K562 (cell line): ENCODE results near the gene CNNM3. TPM values are rescaled to one million over a fixed set of nuclear protein-coding genes. Genes with fewer than 3 reads are reported as not detected.

ENCODE experiments used
- ATAC-seq: fragments of 200-7000 bp; cut with Tn5 transposase; 3 replicates; pipeline ENCODE4 v1.9.1; 2020; ENCODE audit warnings: moderate library complexity
- BruUV-seq: library from RNA; stranded (reverse); fragments of 400-500 nt; replicated peaks from 2 replicates; lab custom pipeline; 2021; lab: Mats Ljungman, UMichigan
- CTCF ChIA-PET: fragments of 300-600 bp; formaldehyde crosslinking; extraction: SDS; loops from one replicate; lab custom pipeline; 2021; ENCODE audit warnings: low intra/inter-chr PET ratio; lab: Yijun Ruan, JAX
- POLR2A ChIA-PET: fragments of 300-600, 350-650 bp; sonication (Branson Sonifier 250); formaldehyde crosslinking; extraction: SDS; loops from one replicate; lab custom pipeline; 2021; ENCODE audit warnings: antibody characterized with exemption, inconsistent platforms; lab: Yijun Ruan, JAX
- DNase-seq, 4 experiments: peaks; one replicate each; pipeline versions ENCODE4 v3.0.0 to v3.0.0-alpha.2; 2011 to 2018; ENCODE audit warnings: low spot score in 3 of 4, mixed read lengths in 3 of 4; ENCODE audit errors: extremely low read depth in 1 of 4
- FAIRE-seq: peaks from 2 replicates; lab custom pipeline; 2011; peaks lifted over from hg19 to GRCh38; lab: Jason Lieb, UNC
- H2AFZ ChIP-seq: 2 replicates; pipeline ENCODE4 v1.6.0; 2011; ENCODE audit warnings: low read depth, low read length, control low read depth, inconsistent platforms
- H3K27ac ChIP-seq: fragments of 200-600 bp; 3 replicates; pipeline ENCODE4 v1.8.0; 2011; ENCODE audit warnings: low read depth, mild to moderate bottlenecking, control low read depth, inconsistent platforms, low read length, moderate library complexity, mixed read lengths; ENCODE audit errors: extremely low read depth
- H3K27me3 ChIP-seq, 2 experiments: fragments of 300-600 bp in 1 of 2; 2 replicates in 1 of 2; 3 replicates in 1 of 2; pipeline versions ENCODE4 v1.6.0 to v1.8.0; 2011; ENCODE audit warnings: inconsistent platforms in 2 of 2, low read length in 2 of 2, mild to moderate bottlenecking in 1 of 2, mixed read lengths in 1 of 2, moderate library complexity in 1 of 2; ENCODE audit not compliant: control insufficient read depth in 2 of 2, insufficient read depth in 2 of 2
- H3K36me3 ChIP-seq: fragments of 300-600 bp; 3 replicates; pipeline ENCODE4 v1.8.0; 2011; ENCODE audit warnings: mild to moderate bottlenecking, low read length, inconsistent platforms; ENCODE audit not compliant: control insufficient read depth, insufficient read depth
- H3K4me1 ChIP-seq, 2 experiments: fragments of 200-600 bp in 1 of 2; replicated peaks in 1 of 2; 2 replicates in 1 of 2; 3 replicates in 1 of 2; pipeline versions ENCODE4 v1.5.1 to v1.8.0; 2011; ENCODE audit warnings: inconsistent platforms in 2 of 2, low read length in 2 of 2, mild to moderate bottlenecking in 1 of 2, mixed read lengths in 1 of 2, moderate library complexity in 1 of 2; ENCODE audit not compliant: control insufficient read depth in 2 of 2, insufficient read depth in 2 of 2
- H3K4me2 ChIP-seq: 2 replicates; pipeline ENCODE4 v1.6.1; 2011; ENCODE audit warnings: low read length, control low read depth, inconsistent platforms, mixed read lengths; ENCODE audit not compliant: insufficient read depth
- H3K4me3 ChIP-seq: fragments of 200-600 bp; sonication (generic), shearing (Covaris generic); 2 replicates; pipeline ENCODE4 v1.5.1; 2016; ENCODE audit warnings: control low read depth, inconsistent platforms
- H3K79me2 ChIP-seq: fragments of 200-600 bp; 3 replicates; pipeline ENCODE4 v1.8.0; 2011; ENCODE audit warnings: low read length, inconsistent platforms; ENCODE audit not compliant: control insufficient read depth, insufficient read depth
- H3K9ac ChIP-seq, 2 experiments: 2 replicates each; pipeline versions ENCODE4 v1.6.0 to v1.6.1; 2011; ENCODE audit warnings: low read depth in 2 of 2, low read length in 2 of 2, control low read depth in 1 of 2, inconsistent platforms in 1 of 2, mild to moderate bottlenecking in 1 of 2, mixed read lengths in 1 of 2; ENCODE audit not compliant: insufficient read depth in 1 of 2
- H3K9me1 ChIP-seq: one replicate; pipeline ENCODE4 v1.6.0; 2011; ENCODE audit warnings: inconsistent platforms, mild to moderate bottlenecking, low read length, moderate library complexity; ENCODE audit not compliant: control insufficient read depth, insufficient read depth
- H3K9me3 ChIP-seq: replicated peaks from 2 replicates; pipeline ENCODE4 v1.5.1; 2011; ENCODE audit warnings: low read depth, low read length, inconsistent platforms; ENCODE audit not compliant: control insufficient read depth, insufficient read depth
- H4K20me1 ChIP-seq: replicated peaks from 2 replicates; pipeline ENCODE4 v1.6.1; 2011; ENCODE audit warnings: low read length, inconsistent platforms, mixed read lengths; ENCODE audit not compliant: control insufficient read depth, insufficient read depth
- HMG20A ChIP-seq: fragments of 450-650 bp; formaldehyde crosslinking; conservative IDR thresholded peaks from 2 replicates; pipeline ENCODE4 v1.4.0; 2020; ENCODE audit warnings: mild to moderate bottlenecking, mixed read lengths
- KDM4B ChIP-seq, 2 experiments: fragments of 450-650 bp in 1 of 2; sonication (generic) in 1 of 2; IDR thresholded peaks; 2 replicates each; pipeline ENCODE4 v1.6.1; 2016 to 2017; ENCODE audit warnings: borderline replicate concordance in 2 of 2, antibody characterized with exemption in 1 of 2, low read depth in 1 of 2, mild to moderate bottlenecking in 1 of 2
- MIER1 ChIP-seq: fragments of 450-650 bp; IDR thresholded peaks from 2 replicates; pipeline ENCODE4 v1.6.1; 2016; ENCODE audit warnings: antibody characterized with exemption, mild to moderate bottlenecking, low read depth
- VEZF1 ChIP-seq: fragments of 200-800 bp; sonication (Bioruptor generic); IDR thresholded peaks from 2 replicates; pipeline ENCODE4 v1.6.1; 2017; ENCODE audit warnings: missing genetic modification characterization, missing compliant biosample characterization
- ZNF583 ChIP-seq: fragments of 250-450 bp; sonication (Bioruptor Pico); IDR thresholded peaks from 2 replicates; pipeline ENCODE4 v1.4.0; 2020
- WGBS: fragments of 100-300 bp; shearing (Covaris generic); methylation state at CpG from one replicate; pipeline ENCODE4 v1.1.6; 2016; ENCODE audit warnings: low coverage, mixed read lengths; ENCODE audit not compliant: insufficient coverage; ENCODE audit errors: missing lambda C conversion rate; 5-methylcytosine and 5-hydroxymethylcytosine counted together
- in situ Hi-C: fragments of 300-500 bp; cut with MboI; formaldehyde crosslinking; loops from 4 replicates; pipeline ENCODE4 v1.15.0; 2018; ENCODE audit warnings: inconsistent platforms, mixed read lengths
- intact Hi-C: fragments of 100-400 bp; cut with micrococcal nuclease; formaldehyde crosslinking; loops from 2 replicates; pipeline ENCODE4 v1.14.2; 2022
- polyA plus RNA-seq, 8 experiments: library from polyadenylated mRNA; depleted of rRNA in 4 of 8; stranded (reverse) in 5 of 8; unstranded in 3 of 8; fragments of >200 nt; fragmentation: Nextera tagmentation in 2 of 8; fragmentation: Illumina TruSeq in 1 of 8; extraction: Ambion mirVana in 2 of 8; extraction: Trizol in 1 of 8; gene quantifications; 2 replicates each; pipeline versions ENCODE4 v1.2.1 to v1.2.3, GENCODE V29; 2011 to 2014; ENCODE audit warnings: inconsistent platforms in 1 of 8, missing spikeins in 1 of 8
- total RNA-seq, 7 experiments: library from RNA; depleted of rRNA in 6 of 7; stranded (reverse); fragments of >200 nt in 6 of 7; fragmentation: Illumina TruSeq in 2 of 7; extraction: Trizol in 2 of 7; gene quantifications; 2 replicates each; pipeline versions ENCODE4 v1.2.1 to v1.2.3, GENCODE V29; 2011 to 2021; ENCODE audit warnings: low replicate concordance in 1 of 7

The CNNM3 gene
- total and polyA plus RNA-seq, 9 of the 15 experiments (the other 6 are each of a cell fraction or from before 2014, with no cell fraction given): 1.4 to 16.9 (median 6.5) TPM

- no peak overlapping the region for H3K4me3 ChIP-seq
- ATAC-seq (no peak; the same call in 2 of the 3 replicates), DNase-seq (no peak), FAIRE-seq (no peak)
- H3K36me3 ChIP-seq: no peaks in the 10 kb centered on the region
- intact Hi-C loops (loop anchor here (10.0 kb wide), 1 partner anchor 255 kb away; no protein-coding TSS in a partner anchor), in situ Hi-C loops (no loop called here)
- ChIA-PET CTCF (no interaction called here), POLR2A (interaction anchor here (0.5 to 2.2 kb wide), 8 partner anchors 9 to 186 kb away, joined by 3 to 8 read pairs (median 4); no protein-coding TSS in a partner anchor)
- 82% methylated on average over 12 of the region's 13 CpGs for WGBS
- no peak overlapping the region for H3K9ac ChIP-seq
- H3K27me3 ChIP-seq: no peaks in the 10 kb centered on the region
- H3K9me3 ChIP-seq: no peaks in the 10 kb centered on the region
- no peaks in the 10 kb centered on the region for H3K79me2 ChIP-seq
- peaks cover 5% of the 10 kb centered on the region for H3K9me1 ChIP-seq
- no peak overlapping the region for H2AFZ ChIP-seq
- TF ChIP-seq ZNF583 (CRISPR knock-in tag) (no peak), MIER1 (no peak), VEZF1 (CRISPR knock-in tag) (peak; percentile 8; the same call in 1 of the 2 replicates), HMG20A (CRISPR knock-in tag) (no peak), KDM4B (IDR thresholded peaks at IDR 0.05; ENCODE audit: borderline replicate concordance in 2 of 2, low read depth in 1 of 2) (no peak)
- no TSS peak for BruUV-seq
- H3K27ac ChIP-seq: no peak overlapping the region
- 0 out of 2 replicates have a peak, but pooled peaks cover 5% of the 10 kb centered on the region for H4K20me1 ChIP-seq
- H3K4me1 ChIP-seq: peaks cover 10 to 20% of the 10 kb centered on the region in 2 experiments; a peak in 4 of 5 replicates
- H3K4me2 ChIP-seq: no peak overlapping the region
Measured at GRCh38 chr2:96809216-96809882, 6.7 kb upstream of the CNNM3 start.
